OCI-LY7 (cell line): ENCODE results near the gene CAPN13.

Source experiments
- EZH2phosphoT487 ChIP-seq: fragments of 200-600 bp; sonication (generic); IDR thresholded peaks from 2 replicates; pipeline ENCODE4 v1.6.1; 2018; ENCODE audit warnings: low read depth, borderline replicate concordance, mild to moderate bottlenecking, mixed run types, antibody characterized with exemption, low read length, moderate library complexity, mixed read lengths
- TF ChIP-seq, protein P1 (sequence below): fragments of 200-600 bp; sonication (generic); conservative IDR thresholded peaks from 2 replicates; pipeline ENCODE4 v1.5.1; 2014; ENCODE audit warnings: mild to moderate bottlenecking, antibody characterized with exemption, low read length, moderate library complexity, mixed read lengths

DNA sequence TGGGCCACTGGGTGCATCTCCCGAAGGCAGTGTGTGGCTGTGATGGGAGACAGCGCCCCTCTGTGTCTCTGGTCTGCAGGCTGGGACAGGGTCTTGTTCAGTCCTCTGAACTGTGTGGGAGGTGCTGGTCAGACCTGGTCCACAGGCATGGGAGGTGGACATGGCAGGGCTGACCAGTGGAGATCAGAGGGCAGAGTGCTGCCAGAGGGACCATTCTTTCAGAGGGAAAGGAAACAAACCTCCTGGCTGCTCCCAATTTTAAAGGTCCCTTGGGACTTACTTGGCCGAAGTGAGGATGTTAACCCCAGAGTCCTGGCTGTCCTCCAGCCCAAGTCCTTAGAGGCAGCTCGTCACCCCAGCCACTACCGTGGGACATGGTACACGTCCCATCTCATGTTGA is 4.0 kb downstream of the CAPN13 start:
- no peak for TF ChIP-seq EZH2phosphoT487
- TF ChIP-seq, protein P1, sequence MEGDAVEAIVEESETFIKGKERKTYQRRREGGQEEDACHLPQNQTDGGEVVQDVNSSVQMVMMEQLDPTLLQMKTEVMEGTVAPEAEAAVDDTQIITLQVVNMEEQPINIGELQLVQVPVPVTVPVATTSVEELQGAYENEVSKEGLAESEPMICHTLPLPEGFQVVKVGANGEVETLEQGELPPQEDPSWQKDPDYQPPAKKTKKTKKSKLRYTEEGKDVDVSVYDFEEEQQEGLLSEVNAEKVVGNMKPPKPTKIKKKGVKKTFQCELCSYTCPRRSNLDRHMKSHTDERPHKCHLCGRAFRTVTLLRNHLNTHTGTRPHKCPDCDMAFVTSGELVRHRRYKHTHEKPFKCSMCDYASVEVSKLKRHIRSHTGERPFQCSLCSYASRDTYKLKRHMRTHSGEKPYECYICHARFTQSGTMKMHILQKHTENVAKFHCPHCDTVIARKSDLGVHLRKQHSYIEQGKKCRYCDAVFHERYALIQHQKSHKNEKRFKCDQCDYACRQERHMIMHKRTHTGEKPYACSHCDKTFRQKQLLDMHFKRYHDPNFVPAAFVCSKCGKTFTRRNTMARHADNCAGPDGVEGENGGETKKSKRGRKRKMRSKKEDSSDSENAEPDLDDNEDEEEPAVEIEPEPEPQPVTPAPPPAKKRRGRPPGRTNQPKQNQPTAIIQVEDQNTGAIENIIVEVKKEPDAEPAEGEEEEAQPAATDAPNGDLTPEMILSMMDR, result no peak
